HG03097 (cell line): ENCODE results near the gene SMG6.

Experiments used
- ATAC-seq: cut with Tn5 transposase; IDR thresholded peaks from one replicate; pipeline ENCODE4 v1.9.1; 2021; ENCODE audit not compliant: unreplicated experiment, low FRiP score

Gene SMG6

DNA sequence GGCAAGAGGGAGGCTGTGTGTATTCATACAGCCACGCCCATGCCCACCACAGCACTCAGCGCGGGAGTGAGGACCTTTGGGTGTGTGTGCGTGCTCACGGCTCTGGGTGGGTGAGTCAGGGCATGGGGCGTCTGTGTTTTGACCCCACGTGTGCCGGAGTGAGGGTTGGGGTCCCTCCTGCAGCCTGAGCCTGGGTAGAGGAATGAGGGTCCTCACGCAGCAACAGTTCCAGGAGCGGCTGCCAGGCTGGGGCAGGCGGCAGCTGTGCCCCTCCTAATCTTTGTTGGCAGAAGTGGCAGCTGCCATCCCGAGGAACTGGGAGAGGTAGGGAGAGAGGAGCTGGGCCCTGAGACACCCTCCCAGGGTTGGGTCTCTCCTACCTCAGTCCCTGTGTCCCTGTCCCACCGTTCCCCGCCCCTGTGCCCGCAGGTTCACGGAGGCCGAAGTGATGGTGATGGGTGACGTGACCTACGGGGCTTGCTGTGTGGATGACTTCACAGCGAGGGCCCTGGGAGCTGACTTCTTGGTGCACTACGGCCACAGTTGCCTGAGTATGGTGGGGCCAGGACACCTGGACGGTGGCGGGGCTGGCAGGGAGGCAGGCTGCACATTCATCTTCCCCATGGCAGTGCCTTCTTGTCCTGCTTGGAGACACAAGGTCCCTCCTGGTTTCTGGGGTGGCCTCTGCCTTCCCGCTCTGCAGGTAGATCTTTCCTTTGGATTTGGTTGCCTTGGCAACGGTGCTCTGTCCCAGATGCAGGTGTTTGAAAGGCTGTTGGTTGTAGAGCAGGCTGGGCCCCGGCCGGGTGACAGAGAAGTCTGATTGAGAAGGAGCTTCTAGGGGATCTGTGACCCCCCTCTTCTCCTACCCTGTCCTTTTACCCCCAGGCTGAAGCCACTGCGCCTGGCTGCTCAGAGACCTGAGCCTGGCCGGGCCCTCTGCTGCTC is 267.8 kb downstream of the SMG6 start:
- ATAC-seq = no peak

DNA sequence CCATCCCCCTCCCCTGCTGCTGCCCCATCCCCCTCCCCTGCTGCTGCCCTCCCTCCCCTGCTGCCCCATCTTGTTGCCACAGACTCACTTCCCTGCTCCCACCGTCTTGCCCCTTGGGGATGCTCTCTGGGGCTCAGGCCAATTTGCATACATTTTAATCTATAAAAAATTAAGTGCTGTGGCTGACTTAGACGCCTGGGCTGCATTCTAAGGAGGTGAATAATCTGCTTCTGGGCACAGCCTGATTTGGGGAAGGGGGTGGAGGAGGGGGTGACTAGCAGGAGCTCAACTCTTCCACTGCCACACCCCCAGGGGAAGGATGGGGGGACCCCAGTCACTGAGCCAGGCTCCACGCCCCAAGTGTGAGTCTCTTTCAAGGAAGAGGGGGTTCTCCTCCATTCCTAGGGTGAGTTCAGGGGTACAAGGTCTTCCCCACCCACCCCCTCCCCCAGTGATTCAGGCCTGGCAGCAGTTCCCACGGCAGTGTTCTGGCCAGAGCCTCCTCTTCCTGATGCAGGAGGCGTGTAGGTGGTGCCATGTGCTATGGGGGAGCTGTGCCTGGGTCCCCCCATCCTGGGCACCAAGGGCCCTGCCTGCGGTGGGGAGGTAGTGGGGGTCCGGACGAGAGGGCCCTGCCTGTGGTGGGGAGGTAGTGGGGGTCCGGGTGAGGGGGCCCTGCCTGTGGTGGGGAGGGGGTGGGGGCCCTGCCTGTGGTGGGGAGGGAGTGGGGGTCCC is 268.6 kb downstream of the SMG6 start:
- no peak for ATAC-seq

DNA sequence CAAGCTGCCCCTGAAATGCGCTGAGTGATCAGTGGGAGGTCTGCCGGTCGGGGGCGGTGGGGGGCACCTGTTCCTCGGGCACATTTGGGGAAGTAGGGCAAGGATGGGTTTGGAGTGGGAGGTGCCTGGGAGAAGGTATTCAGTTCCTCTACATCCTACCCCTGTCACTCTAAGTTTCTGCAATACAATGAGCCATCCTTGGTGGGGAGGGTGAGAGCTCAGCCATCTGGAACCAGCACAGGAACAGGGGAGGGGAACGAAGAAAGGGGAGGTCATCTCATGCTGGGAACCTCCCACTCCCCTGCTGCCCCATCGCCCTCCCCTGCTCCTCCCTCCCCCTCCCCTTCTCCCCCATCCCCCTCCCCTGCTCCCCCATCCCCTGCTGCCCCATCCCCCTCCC is 269.4 kb downstream of the SMG6 start:
- ATAC-seq = no peak

DNA sequence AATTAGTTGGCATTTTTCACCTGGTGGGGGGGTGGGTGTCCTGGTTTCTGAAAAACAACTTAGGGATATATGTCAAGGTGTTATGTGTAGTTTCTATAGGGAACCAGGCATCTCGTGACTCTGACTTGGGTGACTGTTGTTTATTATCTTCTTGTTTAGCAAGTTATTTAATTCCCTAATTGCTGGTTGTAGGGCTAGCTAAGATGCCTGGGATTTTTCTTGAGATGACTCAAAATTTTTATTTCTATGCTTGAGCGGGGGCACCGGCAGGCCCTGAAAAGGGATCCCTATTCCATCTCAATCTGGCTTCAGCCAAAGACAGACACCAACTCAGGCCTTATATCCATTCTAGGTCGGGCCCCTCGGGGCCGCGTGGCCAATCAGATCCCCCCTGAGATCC is 270.4 kb downstream of the SMG6 start:
- no peak for ATAC-seq

DNA sequence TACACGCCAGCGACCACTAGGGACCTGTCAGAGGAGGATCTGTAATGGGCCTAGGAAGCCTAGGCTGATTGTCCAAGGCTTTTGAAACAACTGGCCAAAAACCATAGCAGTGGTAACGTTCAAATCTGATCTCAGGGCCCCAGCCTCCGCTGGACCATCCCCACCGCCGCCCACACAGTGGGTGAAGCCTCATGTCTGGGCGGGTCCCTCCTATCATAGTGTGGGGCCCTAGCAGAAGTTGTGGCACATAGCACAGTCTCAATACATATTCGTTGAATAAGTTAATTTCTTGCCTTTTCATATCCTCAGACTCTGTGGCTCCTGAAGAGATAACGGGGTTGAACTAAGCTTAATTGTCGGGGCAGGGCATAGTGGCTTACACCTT is 272.8 kb downstream of the SMG6 start:
- ATAC-seq = peak; percentile 2

DNA sequence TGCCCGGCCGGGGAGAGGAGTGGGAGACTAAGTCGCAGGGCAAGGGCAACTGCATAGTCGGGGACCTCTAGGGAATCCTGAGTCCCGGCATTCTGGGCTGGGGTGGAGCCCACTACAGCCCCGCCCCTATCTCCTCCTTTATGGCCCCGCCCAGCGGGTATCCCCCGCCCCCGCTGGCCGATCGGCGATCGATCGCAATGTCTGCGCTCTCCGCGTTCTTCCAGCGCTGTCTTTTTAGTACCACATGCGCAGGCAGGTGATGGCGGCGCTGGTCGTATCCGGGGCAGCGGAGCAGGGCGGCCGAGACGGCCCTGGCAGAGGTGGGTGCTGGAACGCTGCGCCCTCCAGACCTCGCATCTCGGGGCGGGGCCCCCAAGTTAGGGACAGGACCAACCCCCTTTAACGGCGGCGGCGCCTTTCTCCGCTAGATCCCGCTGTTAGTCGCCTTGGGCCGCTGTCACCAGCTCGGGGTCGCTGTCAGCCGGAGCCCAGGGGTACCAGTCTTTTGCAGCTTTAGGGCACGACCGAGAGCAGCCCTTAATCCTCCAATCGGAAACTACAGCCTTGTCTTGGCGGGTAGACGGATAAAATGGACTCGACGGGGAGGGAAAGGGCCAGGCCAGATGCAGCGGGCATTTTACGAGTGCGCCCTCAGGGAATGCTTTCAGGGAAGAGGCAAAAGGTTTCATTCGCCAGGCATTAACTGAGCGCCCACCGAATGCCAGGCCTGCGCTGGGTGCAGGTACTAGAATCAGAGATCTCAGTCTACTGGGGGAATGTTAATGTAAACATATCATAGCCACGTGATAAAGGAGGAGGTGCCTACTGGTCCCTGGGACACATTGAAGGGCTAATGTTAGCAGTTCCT is 273.4 kb downstream of the SMG6 start, which contains the start of gene DPH1:
DPH1 (plus strand) TSS at position 243 of the 868 bp plus-strand sequence; CDS start at position 260, 17 bp downstream.
- peak; percentile 61 for ATAC-seq

DNA sequence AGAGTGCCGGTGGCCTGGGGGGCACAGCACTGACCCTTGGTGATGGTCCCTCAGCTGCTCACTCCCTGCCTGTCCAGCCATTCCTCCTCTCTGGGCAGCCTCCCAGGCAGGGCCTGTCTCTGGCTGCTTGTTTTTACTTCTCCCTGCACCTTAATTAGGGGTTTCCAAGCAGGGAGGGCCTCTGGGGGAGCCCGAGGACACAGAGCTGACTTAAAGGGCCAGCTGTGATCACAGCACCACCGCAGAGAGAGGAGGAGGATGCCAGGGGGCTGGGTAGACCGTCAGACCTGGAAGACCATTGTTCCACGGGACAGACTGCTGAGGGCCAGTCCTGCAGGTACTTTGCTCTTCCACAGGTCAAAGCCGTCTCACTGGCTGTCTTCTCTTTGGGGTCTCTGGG is 274.8 kb downstream of the SMG6 start:
- no peak for ATAC-seq

DNA sequence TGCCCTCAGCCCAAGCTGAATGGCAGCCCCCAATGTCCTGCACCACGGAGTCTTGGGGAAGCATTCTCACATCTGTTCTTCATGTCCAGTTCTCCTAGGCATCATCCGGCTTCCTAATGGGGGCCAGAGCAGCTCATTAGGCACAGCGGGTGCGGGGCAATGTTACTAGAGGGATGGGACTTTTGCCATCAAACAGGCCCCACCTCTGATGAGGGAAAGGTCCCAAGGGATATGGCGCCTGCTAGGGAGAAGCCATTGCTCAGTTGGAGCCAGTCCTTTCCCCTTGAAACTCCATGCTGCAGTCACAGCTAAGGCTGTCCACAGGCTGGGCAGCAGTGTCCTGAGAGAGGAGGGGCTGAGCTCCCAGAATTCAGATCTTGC is 275.4 kb downstream of the SMG6 start:
- no peak for ATAC-seq

DNA sequence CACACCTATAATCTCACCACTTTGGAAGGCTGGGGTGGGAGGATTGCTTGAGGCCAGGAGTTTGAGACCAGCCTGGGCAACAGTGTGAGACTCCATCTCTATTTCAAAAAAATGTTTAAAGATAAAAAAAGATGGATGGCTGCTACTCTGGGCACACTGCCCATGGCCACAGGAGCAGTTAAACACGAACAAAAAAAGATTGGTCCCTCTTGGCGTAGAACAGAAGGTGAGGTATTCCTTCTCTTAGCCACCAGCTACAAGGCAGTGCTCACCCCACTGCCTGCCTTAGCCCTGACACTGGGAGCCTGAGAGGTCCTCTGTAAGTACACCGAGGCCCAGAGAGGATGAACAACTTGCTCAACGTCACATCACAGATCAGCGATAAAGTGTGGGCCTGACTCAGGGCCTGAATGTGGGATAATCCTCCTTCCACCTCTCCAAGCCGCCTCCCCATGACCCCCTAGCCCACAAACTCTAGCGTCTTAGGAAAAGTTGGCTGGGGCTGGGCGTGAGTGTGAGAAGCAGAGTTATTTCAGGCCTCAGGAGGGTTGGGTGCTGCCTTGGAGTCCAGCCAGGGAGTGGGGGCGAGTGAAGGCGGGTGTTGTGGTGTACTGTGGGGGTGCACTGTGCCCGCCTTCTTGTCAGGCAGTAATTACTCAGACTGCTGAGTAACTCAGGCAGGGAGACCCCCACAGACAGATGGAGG is 275.9 kb downstream of the SMG6 start:
- ATAC-seq = no peak

DNA sequence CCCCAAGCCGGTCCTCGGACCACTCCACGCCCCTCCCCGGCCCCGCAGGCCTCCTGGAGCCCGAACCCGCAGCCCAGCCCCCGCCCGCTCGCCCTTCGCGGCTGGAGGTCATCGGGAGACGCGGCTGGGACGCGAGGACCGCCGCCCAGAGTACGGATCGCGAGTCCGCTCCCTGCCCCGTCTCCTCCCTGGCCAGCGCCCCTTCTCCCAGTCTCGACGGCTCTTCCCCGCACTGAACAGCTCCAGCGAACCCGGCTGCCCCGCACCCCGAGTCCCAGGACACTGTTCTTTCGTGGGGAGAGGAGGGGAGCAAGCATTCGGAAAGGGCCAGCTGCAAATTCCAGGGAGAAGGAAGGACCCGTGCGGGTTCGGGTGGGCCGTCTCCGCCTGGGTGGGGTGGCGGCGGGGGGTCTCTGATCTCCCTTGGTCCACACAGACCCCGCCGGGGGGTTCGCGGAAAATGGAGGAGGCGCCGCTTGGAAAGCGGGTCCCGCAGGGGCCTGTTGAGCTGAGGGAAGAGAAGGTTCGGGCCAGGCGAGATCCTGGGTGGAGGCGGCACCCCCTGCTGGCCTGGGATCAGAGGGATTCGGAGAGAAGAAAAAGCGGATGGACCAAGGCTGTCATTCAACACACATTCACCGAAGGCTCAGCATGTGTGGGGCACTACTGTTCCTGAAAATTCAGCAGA is 277.8 kb downstream of the SMG6 start:
- no peak for ATAC-seq

DNA sequence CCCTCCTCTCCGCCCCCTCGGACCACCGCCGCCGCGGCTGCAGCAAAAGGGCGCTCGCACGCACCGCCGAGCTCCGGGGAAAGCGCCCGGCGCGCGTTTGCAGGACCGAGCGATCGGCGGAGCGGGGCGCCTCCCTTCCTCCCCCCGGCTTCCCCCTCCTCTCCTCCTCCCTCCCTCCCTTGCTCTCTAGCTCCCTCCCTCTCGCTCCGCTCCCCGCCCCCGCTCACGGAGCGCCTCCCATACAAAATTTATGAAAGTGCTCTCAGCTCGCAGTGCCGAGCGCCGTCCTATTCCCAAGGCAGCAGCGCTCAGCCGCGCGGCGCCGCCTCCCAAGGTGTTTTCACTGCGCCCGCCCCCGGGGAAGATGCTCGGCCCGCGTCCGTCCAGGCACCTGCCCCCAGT is 278.4 kb downstream of the SMG6 start, which contains the start of gene RTN4RL1:
RTN4RL1 (minus strand) TSS at position 115 of the 402 bp plus-strand sequence. CDS start 469 bp downstream, outside the sequence.
- no peak for ATAC-seq

DNA sequence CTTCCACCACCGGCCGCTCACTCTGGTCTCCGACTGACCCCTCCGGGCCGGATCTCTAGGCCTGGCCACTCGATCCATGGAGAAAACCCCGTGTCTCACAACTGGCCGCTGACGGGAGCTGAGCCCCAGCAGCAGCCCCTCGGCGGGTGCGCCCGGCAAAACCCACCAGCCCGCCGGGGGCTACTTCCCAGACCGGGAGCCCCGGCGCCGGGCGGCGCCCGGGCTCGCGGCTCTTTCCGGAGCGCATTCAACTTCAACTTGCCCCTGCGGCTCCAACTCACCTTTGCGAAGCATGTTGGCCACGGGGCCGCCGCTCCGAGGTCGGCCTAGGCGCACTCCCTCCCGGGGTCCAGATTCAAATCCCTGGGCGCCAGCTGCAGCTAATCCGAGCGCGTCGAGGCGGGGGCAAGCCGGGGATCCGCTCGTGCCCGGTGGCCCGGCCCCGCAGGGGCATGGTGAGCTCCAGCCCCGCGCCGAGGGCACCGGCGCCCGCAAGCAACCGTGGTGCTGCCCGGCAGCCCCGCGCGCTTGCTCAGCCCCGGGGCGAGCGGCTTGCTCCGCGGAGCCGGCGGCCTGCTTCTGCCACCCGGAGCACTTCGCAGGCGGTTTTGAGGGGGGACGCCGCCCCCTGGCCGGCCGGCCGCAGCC is 278.9 kb downstream of the SMG6 start:
- ATAC-seq = no peak

DNA sequence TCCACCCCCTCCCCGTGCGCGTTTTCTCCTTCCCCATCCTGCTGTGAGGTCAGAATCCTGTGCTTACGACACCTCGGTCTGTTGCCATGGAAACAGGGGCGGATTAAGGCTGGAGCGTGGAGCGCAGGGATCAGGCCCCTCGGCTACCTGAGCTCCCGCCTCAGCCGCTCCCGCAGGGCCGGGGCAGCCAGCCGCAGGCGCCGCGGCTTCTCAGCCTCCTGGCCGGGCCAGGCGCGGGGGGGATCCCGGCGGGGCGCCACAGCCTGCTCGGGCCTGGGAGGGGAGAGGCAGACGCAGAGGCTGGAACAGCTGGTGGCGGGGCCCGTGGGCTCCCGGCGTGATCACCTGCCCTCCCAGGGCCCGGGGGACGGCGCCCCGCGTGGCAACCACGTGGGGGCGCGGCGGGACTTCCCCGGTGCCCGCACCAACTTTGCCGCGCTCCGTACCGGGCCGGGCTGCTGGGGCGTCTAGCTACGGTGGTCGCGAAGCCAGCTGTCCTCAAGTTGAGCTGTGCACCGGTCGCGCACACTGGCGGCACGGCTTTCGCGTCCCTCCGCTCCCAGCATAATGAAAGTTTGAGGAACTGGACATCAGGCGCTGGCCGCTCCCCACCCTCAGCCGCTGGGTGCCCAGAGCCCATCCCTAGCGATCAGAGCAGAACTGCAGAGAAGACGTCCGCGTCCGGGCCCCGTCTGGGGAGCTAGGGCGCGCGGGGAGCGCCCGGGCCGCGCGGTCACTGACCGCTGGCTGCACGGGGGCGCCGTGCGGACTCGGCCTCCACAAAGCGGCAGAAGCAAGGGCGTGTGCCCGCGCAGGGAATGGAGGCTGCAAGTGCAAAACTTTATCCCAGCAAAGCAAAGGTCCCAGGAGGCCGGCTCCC is 279.7 kb downstream of the SMG6 start:
- no peak for ATAC-seq

DNA sequence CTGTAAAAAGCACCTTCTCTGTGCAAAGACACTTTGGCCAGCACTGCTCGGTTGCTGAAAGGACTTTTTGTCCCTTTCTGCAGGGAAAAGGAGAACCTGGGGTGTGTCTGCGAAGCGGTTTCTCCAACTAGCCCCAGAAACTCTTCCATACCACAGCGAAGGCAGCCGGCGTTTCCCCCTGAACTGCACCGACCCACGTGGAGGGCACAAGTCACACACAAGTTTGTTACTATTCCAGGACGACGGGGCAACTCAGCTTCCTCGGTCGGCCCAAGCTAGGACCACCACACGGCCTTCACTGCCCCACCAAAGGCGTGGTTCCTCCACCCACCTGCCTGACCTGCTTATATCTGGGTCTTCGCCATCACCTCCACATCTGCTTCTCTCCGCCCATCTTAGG is 280.3 kb downstream of the SMG6 start:
- no peak for ATAC-seq

DNA sequence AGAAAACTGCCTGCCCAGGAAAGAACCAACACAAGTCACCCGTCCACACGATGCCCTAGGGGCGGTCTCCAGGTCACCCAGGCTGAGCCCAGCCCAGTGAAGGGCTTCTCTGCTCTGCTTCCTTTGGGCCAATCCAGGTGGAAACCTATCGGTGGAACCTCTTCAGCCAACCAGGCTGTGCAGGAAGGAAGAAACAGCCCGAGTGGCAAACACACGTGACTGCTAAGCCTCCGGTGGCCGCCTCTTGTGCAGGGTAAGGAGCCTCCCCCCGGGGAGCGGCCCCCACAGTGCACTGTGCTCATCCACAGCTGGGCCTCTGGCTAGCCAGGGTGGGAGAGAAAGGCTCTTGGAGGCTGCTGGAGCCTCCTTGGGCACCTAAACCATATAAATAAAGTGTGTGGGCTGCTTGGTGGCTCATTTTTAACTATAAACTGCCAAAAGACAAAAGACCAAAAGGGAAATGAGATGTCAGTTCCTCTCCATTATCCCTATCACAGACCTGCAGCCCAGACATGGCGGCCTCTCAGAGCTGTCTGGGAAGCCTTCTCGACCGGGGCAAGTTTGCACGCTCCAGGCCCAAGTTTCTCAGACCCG is 280.8 kb downstream of the SMG6 start:
- no peak for ATAC-seq

DNA sequence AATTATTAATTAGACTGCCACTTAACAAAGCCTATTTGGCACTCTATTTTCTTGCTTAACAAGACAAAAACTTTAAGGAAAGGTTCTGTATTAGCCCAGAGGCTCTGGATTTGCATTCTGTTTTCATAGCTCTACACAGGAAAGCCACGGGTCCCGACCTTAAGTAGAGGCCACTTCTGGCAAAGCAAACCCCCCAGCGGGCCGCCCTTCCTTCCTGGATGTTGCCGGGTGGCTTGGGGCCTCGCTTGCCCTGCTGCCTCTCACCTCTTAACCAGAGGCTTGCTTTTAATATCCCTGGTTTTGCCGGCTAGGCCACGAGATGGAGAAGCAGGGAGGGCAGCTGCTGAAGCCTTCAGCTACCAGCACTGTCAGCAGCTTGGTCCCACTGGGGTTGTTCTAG is 282.9 kb downstream of the SMG6 start:
- ATAC-seq = no peak

DNA sequence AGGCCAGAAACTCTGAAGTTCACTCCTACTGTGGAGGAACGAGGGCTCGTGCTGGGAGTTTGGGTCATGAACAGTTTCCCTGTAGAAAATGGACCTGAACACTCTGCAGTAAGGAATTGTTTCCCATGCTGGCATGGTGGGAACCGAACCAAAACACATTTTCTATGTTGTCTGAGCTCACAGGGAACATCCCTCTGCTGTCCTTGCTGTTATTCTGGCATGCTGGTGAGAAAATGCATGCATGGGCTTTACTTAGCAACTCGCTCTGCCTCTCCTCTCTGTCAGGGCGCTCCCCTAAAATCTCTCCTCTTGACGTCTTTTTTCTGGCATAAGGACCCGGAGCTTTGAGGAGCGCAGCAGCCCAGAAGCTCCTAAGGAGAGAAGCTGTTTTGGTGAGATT is 283.9 kb downstream of the SMG6 start:
- no peak for ATAC-seq
